ENCODE data around the gene EFCAB6.

The EFCAB6 gene

DNA sequence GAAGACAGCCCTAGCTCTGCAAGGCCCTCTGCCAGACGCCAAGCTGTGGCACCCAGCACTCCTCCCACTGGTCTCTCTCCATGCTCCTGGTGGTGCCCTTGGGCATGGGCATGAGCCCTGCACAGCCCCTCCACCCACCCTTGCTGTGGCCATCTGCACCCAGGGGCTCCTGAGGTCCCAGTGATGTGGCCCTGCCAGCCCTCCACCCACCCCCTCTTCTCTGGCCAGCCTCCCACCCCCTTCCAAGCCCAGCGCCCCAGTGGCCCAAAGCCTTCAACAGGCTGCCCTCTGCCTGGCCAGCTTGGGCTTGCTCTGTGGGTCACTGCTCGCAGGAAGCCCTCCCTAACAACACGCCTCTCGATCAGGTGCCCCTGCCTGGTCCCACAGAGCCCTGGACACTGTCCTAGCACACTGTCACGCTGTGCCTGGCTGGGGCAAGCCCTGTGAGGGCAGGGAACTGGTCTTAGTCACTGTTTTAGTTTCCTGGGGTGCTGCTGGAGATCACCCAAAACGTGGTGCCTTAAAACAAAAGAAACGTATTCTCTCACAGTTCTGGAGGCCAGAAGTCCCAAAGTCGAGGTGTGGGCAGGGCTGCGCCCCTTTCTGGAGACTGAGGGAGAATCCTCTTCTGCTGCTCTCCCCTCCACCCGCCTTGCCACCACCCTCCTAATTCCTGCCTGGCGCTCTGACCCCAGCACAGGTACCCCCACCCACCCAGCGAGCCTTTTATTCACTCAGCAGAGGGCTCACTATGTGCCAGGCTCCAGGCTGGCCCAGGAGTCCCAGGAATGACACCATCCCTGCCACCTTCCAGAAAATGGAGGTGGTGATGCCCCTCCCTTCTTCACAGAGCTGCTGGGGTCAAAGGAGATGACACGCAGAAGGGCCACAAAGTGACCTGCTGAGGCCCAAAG lies 35.5 kb upstream of the EFCAB6 start:
- no peak for DNase-seq (ENCODE audit: low read depth in 2 of 2, low spot score in 1 of 2)

DNA sequence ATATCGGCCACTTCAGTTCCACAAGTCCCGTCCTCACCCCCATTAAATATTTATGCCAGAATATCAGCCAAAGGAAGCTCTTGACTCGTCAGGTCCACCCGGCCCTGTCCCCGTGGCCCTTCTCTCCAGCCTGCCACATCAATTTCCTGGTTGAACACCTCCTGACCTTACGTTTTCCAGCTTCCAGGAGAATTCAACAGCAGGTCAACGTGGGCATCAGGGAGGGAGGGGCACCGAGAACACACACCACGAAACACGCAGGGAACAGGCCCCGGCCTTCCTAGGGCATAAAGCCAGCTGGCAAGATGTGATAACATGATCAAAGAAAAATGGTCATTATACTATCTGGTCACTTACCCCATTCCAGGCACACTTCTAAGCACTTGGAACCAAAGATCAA lies 34.9 kb upstream of the EFCAB6 start:
- no peak for DNase-seq (ENCODE audit: low read depth in 2 of 2, low spot score in 1 of 2)

DNA sequence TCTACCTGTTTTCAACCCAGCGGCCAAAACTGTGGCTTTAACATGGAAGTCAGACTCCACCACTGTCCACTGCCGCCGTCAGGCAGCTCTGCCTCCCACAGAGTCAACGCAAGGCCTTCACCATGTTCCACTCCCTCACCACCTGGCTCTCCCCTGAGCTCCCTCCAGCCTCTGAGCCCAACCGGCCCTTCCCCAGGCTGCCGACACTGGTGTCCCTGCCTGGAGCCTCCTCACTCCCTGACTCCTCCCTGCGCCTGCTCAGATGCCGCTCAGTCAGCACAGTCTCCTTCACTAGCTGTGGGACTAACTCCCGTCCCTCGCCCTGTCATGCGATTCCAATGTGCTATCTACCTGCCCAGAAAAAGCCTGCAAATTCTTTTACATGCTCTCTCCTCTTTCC lies 33.9 kb upstream of the EFCAB6 start:
- DNase-seq (ENCODE audit: low read depth in 2 of 2, low spot score in 1 of 2) = no peak

DNA sequence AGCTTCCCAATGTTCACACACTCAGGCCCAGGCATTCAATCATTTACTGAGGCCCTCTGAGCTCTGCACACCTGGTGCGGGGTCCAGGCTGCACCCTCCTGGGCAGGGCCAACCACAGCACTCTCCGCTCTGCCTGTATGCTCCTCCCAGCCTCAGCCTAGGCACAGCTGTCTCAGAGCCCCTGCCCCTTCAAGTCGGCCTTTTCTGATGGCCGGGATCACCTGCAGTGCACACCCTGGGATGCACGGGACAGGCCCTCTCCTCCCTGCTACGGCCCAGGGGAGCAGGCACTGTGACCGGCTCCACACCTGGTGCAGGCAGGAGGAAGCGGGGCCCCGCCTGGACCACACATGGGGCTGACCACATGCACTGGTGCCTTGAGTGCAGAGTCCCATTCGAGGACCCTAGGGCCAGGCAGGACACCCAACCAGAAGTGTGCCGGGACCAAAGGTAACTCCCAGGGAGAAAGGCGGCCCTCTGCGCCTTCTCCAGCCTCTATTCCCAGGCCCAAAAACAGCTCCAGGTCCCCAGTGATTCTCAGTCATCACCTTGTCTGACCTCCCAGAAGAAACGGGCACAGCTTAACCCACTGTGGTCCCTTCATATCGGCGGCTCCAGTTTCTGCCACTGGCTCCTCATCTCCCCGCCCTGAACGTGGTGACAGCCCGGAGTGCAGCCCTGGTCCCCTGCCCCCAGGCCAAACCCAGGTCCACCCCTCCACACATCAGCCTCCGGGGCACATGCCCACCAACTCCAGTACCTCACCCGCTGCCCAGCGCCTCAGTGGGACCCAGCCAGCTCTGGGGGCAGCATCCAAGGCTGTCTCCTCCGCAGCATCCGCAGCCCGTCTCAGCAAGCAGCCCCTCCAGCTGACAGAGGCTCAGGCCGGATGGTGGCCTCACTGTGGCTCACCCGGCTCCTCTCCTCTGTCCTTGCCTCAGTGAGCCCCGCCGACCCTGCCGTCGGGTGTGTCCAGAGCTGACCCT lies 32.7 kb upstream of the EFCAB6 start:
- DNase-seq (ENCODE audit: low read depth in 2 of 2, low spot score in 1 of 2) = no peak

DNA sequence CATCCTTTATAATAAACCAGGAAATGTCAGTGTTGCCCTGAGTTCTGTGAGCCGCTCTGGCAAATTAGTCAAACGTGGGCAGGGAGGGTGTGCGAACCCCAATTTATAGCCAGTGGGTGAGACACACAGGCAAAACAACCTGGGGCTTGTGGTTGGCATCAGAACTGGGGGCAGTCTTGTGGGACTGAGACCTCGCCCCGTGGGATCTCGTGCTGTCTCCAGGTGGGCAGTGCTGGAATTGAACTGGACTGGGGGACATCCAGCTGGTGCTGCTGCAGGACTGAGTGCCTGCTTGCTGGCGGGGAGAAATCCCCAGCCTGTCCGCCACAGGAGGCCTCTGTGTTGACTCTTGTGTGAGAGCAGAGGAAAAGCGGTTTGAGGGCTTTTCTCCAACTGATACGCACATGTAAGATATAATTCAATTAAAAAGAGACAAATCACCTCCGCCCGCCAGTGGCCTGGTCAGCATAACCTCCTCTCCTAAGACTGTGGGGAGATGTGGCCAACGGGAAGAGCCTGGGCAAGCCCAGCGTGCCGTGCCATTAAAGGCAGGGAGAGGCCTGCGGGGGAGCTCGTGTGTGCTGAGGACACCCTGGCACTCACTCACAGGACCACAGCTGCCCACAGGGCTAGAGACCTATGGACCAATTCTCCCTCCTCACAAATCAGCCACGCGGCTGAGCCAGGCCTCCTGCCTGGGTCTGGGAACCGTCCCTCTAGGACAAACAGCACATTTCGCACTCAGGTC lies 31.9 kb upstream of the EFCAB6 start:
- no peak for DNase-seq (ENCODE audit: low read depth in 2 of 2, low spot score in 1 of 2)

DNA sequence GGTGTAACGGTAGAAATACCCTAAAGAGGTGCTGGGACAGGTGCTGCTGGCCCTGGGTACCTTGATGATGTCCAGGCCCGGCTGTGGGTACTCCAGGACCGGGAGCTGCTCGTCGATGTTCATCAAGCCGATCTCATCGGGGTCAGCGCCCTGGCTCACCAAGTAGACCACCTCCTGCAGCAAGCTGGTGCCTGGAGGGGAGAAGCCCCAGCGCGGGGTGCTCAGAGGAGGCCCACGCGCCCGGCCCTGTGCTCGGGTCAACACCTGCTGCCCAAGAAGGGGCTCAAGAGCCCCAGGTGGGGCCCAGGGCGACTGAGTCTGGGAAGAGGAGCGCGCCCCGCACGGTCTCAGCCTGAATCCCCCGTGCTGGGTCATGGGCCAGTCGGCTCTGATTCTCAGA lies 29.6 kb upstream of the EFCAB6 start:
- no peak for DNase-seq (ENCODE audit: low read depth in 2 of 2, low spot score in 1 of 2)

DNA sequence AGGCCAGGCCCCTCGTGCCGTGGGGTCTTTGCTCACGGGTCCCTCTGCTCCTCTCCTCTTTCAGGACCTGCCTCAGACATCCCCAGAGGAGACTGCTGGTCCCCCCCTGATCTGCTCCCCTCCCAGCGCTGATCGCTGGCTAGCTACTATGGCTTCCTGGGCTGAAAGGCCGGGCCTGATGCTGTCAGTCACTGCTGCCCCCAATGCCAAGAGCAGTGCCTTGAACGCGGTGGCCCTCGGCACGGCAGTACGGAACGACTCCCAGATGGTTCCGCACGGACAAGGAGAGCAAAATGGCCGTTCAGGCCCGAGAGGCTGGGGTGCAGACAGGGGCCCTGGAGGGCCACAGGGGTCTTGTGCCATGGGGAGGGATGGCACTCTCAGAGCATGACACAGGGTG lies 28.7 kb upstream of the EFCAB6 start:
- no peak for DNase-seq (ENCODE audit: low read depth in 2 of 2, low spot score in 1 of 2)

DNA sequence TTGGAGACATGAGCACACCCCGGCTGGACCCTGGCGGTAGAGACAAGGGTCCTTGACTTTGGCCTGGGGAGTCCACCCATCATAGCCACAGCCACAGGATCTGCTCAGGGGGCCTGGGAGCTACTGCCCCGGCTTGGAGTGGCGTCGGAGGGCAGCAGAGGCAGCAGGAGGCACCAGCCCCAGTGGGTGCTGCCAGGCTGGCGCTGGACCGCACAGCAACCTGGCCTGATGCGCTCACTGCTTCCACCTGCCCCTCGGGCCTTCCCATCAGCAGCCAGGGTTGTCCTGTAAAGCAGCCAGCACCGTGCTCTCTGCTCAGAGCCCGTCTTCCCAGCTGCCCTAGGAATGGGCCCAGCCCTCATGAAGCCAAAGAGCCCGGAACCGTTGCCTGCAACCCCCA lies 28.3 kb upstream of the EFCAB6 start:
- DNase-seq (ENCODE audit: low read depth in 2 of 2, low spot score in 1 of 2) = no peak

DNA sequence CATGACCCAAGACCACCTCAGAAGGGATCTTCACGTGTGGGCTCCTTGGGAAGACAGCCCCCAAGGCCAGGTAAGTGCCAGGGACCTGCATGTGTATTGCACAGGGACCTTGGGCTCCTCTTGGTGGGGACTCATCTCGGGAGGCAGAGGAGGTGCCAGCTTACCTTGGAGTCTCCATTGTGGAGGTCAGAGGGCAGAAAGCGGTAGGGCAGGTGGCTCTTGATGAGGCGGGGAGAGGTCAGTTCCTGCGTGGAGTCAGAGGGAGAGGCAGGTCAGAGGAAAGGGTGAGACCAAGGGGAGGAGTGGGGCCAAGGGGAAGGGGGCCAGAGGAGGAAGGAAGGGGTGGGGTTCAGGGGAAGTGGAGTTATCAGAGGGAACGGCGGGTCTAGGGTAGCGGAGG lies 27.7 kb upstream of the EFCAB6 start:
- DNase-seq (ENCODE audit: low read depth in 2 of 2, low spot score in 1 of 2) = no peak

DNA sequence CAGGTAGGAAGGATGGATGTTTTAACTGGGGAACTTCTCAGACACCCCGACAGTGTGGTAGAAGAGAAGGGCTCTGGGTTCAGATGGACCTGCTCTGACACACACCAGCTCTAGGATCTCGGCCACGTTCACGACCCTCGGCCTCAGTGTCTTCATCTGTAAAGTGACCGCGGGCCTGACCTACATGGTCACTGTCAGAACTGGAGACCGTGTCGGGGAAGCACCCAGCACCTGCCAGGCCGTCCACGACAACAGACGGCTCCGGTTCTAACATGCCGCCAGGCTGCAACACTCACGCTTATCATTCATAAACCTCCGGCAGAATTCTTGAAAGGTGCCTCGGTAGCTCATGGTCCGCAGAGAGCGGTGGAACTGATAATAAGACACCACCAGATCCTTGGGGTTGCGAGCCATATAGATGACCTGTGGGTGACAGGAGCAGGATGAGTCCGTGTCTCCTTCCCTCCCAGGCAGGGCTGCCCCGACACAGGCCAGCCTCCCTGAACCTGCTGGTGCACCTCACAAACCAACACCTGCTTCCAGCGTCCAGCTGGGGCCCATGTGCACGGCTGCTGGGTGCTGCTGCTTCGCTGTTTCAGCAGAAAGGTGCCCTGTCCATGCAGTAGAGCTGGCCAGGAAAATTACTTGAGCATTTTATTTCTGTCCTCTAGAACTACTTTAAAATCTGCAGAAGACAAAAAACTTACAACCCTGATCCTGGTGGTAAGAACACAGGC lies 26.6 kb upstream of the EFCAB6 start:
- no peak for DNase-seq (ENCODE audit: low read depth in 2 of 2, low spot score in 1 of 2)

DNA sequence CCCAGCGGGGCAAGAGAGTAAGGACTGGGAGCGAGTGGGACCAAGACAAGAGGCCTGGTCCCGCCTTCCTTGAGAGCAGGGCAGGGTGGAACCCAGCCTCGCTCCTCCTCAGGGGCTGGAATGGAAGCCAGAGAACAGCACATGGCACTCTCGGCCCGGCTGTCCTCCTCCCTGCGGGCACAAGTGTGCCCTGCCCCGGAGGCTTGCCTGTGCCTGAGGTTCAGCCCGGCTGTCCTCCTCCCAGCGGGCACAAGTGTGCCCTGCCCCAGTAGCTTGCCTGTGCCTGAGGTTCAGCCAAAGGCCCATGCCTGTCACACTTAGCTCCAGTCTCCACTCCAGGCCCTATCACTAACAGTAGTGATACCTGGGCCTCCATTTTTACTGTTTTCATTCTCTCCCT lies 26.1 kb upstream of the EFCAB6 start:
- DNase-seq (ENCODE audit: low read depth in 2 of 2, low spot score in 1 of 2) = no peak

DNA sequence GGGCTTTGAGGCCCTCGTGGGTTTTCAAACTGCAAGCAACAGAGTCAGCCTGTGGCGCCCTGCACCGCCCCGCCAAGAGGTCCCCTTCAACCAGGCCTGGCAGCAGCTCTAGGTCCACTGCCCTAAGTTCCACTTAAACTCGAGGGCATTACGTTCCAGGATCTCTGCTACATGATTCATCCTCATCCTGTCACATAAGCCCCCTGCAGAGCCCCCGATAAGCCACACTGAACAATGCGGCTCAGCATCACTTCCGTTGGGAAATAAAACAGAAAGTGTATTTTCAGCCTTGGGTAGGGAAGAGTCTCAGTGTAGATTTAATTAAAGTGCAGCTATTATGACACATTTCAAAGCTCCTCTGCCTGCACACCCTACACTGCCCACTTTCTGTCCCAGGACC lies 25.6 kb upstream of the EFCAB6 start:
- no peak for DNase-seq (ENCODE audit: low read depth in 2 of 2, low spot score in 1 of 2)

DNA sequence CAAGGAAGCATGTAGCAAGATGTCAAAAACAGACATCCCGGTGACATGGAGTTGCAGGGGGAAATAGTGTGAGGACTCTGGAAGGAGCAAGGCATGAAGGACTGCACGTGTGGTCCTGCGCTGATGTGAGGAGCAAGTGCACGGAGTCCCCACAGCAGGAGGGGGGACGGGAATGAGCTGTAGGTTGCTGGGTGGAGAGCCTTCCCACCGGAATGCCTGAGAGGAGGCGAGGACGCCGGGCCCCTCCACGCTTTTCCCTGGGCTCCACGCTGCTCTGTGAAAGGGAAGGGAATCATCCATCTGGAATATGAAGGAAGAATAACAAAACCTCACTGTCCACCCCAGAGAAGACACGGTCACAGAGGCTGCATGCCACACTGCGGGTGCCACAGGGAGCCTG lies 23.6 kb upstream of the EFCAB6 start:
- DNase-seq (ENCODE audit: low read depth in 2 of 2, low spot score in 1 of 2) = no peak

DNA sequence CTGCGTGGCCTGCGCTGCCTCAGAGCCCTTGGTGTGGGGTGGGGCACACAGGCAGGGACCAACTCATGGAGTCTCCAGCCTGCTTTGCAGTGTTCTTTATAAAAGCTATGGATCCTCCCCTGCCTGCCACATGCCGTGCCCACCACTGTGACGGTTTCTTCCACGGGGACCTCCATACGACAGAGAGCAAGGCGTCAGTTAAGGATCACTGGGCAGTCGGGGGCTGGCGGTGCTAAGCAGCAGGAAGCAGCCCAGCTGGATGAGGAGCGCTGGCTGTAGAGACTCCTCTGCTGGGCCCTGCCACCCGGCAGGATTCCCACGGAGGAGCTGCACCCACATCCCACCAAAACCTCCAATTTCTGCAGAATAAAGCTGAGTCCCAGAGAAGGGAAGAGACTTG lies 23.1 kb upstream of the EFCAB6 start:
- no peak for DNase-seq (ENCODE audit: low read depth in 2 of 2, low spot score in 1 of 2)

DNA sequence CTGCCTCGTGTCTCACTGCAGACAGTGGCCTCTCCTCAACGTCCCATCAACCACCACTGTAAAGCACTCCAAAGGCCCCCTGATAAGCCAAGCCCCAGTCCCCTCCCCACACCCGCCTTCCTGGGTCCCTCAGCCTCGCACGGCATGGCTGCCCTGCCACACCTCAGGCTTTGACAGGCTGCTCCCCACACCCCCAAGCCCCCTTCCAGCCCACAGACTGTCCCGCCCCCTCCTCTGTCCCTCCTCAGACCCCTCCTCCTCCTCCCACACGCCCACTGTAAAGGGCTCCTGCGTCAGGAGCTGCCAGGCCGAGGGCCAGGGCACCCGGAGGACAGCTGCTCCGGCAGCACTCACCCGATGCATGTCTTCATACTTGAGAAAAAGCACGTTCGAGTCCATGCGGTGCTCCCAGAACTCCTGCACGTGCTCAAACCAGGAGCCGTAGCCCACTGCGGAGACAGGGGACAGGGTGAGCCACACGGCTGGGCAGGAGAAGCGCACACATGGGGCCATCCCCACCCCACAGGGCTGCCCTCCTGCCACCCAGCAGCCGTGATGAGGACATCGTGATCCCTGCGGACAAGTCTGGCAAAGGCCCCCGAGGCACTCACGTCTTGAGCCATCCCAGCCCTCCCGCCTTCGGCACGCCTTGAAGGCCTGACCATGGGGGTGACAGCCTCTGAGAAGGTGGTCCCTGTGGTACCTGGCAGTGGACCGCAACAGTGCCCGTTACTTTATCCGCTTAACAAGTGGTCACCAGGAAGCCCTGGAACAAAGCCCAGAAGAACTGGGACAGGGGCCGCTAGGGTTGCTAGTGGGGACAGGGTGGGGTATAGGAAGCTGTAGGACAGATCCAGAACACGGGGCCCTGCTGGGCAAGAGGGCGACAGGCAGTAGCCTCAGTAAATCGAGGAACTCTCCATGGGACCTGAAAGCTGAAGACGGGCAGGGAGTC lies 21.5 kb upstream of the EFCAB6 start:
- no peak for DNase-seq (ENCODE audit: low read depth in 2 of 2, low spot score in 1 of 2)

DNA sequence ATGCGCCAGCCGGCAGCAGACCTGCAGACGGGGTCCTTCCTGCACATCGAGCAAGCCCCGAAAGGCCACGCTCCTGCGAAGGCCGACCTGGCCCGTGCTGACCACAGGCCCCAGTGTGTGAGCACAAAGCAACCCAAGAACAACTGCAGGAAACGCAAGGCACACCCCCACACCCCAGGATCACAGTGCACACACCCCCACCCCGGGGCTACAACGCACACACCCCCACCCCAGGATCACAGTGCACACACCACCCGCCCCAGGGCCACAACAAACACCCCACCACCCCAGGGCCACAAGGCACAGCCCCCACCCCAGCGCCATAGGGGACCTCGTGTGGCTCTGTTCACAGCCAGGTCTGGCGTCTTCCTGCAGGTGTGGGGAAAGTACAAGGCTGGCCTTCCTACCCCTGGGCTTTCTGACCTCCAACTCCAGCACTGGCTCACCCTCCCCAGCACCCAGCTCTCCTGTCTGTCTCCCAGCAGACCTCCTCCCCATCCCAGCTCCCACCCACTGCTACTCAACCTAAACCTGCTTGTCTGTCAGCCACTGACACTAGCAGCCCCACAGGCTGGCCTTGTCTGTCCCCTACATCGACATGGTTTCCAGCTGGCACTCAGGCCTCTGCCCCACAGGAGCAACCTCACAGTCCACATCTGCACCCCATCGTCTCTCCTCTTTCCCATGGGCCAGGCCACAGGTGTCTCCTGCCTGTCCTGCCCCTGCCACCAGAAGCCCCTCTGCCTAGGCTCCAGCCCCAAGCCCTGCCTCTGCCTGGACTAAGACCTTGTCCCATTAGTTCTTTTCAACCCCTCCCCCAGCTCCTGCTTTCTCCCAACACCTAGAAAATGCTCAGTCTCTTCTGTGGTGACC lies 20.5 kb upstream of the EFCAB6 start:
- DNase-seq (ENCODE audit: low read depth in 2 of 2, low spot score in 1 of 2) = no peak

DNA sequence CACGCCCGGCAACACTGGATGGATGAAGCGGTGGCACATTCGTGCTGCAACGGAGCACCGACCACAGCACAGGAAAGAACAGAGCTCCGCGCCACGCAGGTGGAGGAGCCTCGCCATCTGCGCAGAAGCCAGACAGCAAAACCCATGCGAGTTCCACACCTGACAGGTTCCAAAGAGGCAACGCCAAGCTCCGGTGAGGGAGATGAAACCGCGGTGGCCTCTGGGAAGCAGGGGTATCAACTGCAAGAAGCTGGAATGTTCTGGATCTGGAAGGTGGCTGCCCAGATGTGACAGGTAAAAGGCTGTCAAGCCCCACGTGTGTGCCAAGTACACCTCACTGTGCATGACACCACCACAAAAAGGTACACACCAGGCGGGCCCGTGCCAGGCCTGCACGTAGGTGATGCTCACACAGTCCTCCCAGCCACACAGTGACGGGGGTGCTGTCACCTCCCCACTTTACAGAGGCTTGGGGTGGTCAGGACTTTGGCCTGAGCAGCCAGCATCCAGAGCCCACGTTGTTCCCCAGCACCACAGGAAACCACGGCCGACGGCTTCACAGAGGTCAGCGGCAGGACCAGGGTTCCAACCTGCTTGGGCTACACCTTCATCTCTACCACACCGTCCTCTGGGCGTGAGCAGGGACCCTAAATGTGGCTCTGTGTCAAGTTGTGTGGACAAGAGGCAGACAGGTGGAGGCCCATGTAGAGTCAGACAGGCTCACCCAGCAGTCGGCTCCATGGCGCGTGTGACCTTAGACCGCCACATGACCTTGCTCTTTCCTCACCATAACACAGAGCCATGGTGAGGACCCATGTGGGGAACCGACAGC lies 19.7 kb upstream of the EFCAB6 start:
- DNase-seq (ENCODE audit: low read depth in 2 of 2, low spot score in 1 of 2) = no peak
